SK-N-SH treated with all-trans-retinoic acid at 6 μM for 48 hours (cell line): ENCODE data around the gene SERPINF2.

Experiments used
- ARNTL ChIP-seq: fragments of 450-650 bp; formaldehyde crosslinking; IDR thresholded peaks from 2 replicates; pipeline ENCODE4 v1.5.0; 2020; ENCODE audit warnings: low read depth, mild to moderate bottlenecking, moderate library complexity, borderline replicate concordance
- CREB5 ChIP-seq: fragments of 250-450 bp; sonication (Bioruptor Pico); IDR thresholded peaks from 2 replicates; pipeline ENCODE4 v1.5.1; 2020; ENCODE audit warnings: low read depth, mild to moderate bottlenecking, moderate library complexity
- ESRRG ChIP-seq: fragments of 250-450 bp; sonication (Bioruptor Pico); IDR thresholded peaks from 2 replicates; pipeline ENCODE4 v1.6.1; 2021; ENCODE audit warnings: mild to moderate bottlenecking
- PATZ1 ChIP-seq: fragments of 250-450 bp; sonication (Bioruptor Pico); IDR thresholded peaks from 2 replicates; pipeline ENCODE4 v1.8.0; 2020; ENCODE audit warnings: mild to moderate bottlenecking, moderate library complexity, borderline replicate concordance
- POU6F1 ChIP-seq: fragments of 250-450 bp; sonication (Bioruptor Pico); IDR thresholded peaks from 2 replicates; pipeline ENCODE4 v1.8.0; 2021; ENCODE audit warnings: low read depth, mild to moderate bottlenecking, moderate library complexity, borderline replicate concordance
- TOX ChIP-seq: fragments of 250-450 bp; sonication (Bioruptor Pico); IDR thresholded peaks from 2 replicates; pipeline ENCODE4 v1.8.0; 2021; ENCODE audit warnings: mild to moderate bottlenecking, moderate library complexity, borderline replicate concordance
- TSHZ2 ChIP-seq: fragments of 250-450 bp; sonication (Bioruptor Pico); IDR thresholded peaks from 2 replicates; pipeline ENCODE4 v1.5.0; 2020; ENCODE audit warnings: mild to moderate bottlenecking, moderate library complexity
- ZC3H10 ChIP-seq: fragments of 250-450 bp; sonication (Bioruptor Pico); IDR thresholded peaks from 2 replicates; pipeline ENCODE4 v1.5.1; 2021; ENCODE audit warnings: mild to moderate bottlenecking, moderate library complexity
- ZFP30 ChIP-seq: fragments of 450-650 bp; formaldehyde crosslinking; IDR thresholded peaks from 2 replicates; pipeline ENCODE4 v1.5.0; 2022; ENCODE audit warnings: mild to moderate bottlenecking, moderate library complexity
- ZNF70 ChIP-seq: fragments of 450-650 bp; formaldehyde crosslinking; IDR thresholded peaks from 2 replicates; pipeline ENCODE4 v1.5.0; 2020; ENCODE audit warnings: mild to moderate bottlenecking, moderate library complexity

GRCh38 chr17:1731194-1731506, 11.5 kb upstream of the SERPINF2 start:
- TF ChIP-seq TSHZ2 (no peak), PATZ1 (no peak), CREB5 (CRISPR knock-in tag) (no peak), ARNTL (CRISPR knock-in tag) (no peak), ZC3H10 (CRISPR knock-in tag) (no peak), ZFP30 (CRISPR knock-in tag) (no peak), POU6F1 (CRISPR knock-in tag) (no peak), ZNF70 (CRISPR knock-in tag) (no peak), ESRRG (CRISPR knock-in tag) (no peak), TOX (CRISPR knock-in tag) (no peak)
